A549 (cell line): ENCODE measurements around the gene GFM1. TPM values are rescaled to one million over a fixed set of nuclear protein-coding genes. Genes with fewer than 3 reads are reported as not detected.

Source experiments
- ATAC-seq, 2 experiments: fragments of 200-7000 bp in 1 of 2; fragments of >200 bp in 1 of 2; cut with Nextera tagmentation in 1 of 2; cut with Tn5 transposase in 1 of 2; 3 replicates each; pipeline versions ENCODE4 v1.8.0 to v1.9.1; 2018 to 2020; ENCODE audit warnings: mild to moderate bottlenecking in 1 of 2, moderate library complexity in 1 of 2
- CTCF ChIA-PET: fragments of 300-600 bp; sonication (Branson Sonifier 250); formaldehyde crosslinking; extraction: SDS; loops from one replicate; lab custom pipeline; 2021; ENCODE audit warnings: antibody characterized with exemption, inconsistent platforms; lab: Yijun Ruan, JAX
- POLR2A ChIA-PET: fragments of 350-600 bp; formaldehyde crosslinking; extraction: SDS; loops from one replicate; lab custom pipeline; 2021; ENCODE audit warnings: antibody characterized with exemption, inconsistent platforms; lab: Yijun Ruan, JAX
- DNase-seq, 2 experiments: peaks; one replicate each; pipeline versions ENCODE4 v3.0.0 to v3.0.0-alpha.2; 2011 to 2016; ENCODE audit warnings: low read depth in 1 of 2, low spot score in 1 of 2
- FAIRE-seq: peaks from 2 replicates; lab custom pipeline; 2011; peaks lifted over from hg19 to GRCh38; lab: Jason Lieb, UNC
- H3K27ac ChIP-seq, 2 experiments: fragments of >200 bp; sonication (Bioruptor Twin); formaldehyde crosslinking; 3 replicates each; pipeline ENCODE4 v1.5.1; 2016 to 2017
- H3K4me1 ChIP-seq: fragments of >200 bp; sonication (Bioruptor Twin); formaldehyde crosslinking; 3 replicates; pipeline ENCODE4 v1.6.1; 2016
- H3K4me2 ChIP-seq: fragments of >200 bp; sonication (Bioruptor Twin); formaldehyde crosslinking; 3 replicates; pipeline ENCODE4 v1.6.1; 2016
- H3K4me3 ChIP-seq: fragments of >200 bp; sonication (Bioruptor Twin); formaldehyde crosslinking; 3 replicates; pipeline ENCODE4 v1.5.1; 2016
- H3K9me3 ChIP-seq: fragments of >200 bp; sonication (Bioruptor Twin); formaldehyde crosslinking; 3 replicates; pipeline ENCODE4 v1.6.1; 2016
- CBX2 ChIP-seq: fragments of 200-600 bp; sonication (generic); IDR thresholded peaks from 2 replicates; pipeline ENCODE4 v1.6.1; 2016; ENCODE audit warnings: low read depth, mild to moderate bottlenecking, borderline replicate concordance
- CBX8 ChIP-seq: fragments of 200-600 bp; sonication (generic); IDR thresholded peaks from 2 replicates; pipeline ENCODE4 v1.6.1; 2016
- CEBPB ChIP-seq, 2 experiments: fragments of >200 bp in 1 of 2; sonication (Bioruptor Twin) in 1 of 2; formaldehyde crosslinking in 1 of 2; IDR thresholded peaks; 2 replicates each; pipeline ENCODE4 v1.6.1; 2012 to 2016
- EHMT2 ChIP-seq: fragments of 200-600 bp; sonication (generic); IDR thresholded peaks from 2 replicates; pipeline ENCODE4 v1.6.1; 2016; ENCODE audit warnings: antibody characterized with exemption, low read depth, mild to moderate bottlenecking, moderate library complexity
- FOSL2 ChIP-seq, 2 experiments: fragments of 450-650 bp in 1 of 2; fragments of >200 bp in 1 of 2; sonication (Bioruptor Twin) in 1 of 2; formaldehyde crosslinking; IDR thresholded peaks; 2 replicates each; pipeline versions ENCODE4 v1.5.0 to v1.6.1; 2016 to 2020; ENCODE audit warnings: mild to moderate bottlenecking in 1 of 2, moderate library complexity in 1 of 2
- GATA3 ChIP-seq: IDR thresholded peaks from 2 replicates; pipeline ENCODE4 v1.6.1; 2012; ENCODE audit warnings: borderline replicate concordance
- HOXA7 ChIP-seq: fragments of 250-450 bp; sonication (Bioruptor Pico); IDR thresholded peaks from 2 replicates; pipeline ENCODE4 v1.5.0; 2020; ENCODE audit warnings: mild to moderate bottlenecking, moderate library complexity
- JUN ChIP-seq, 2 experiments: fragments of >200 bp; sonication (Bioruptor Twin); formaldehyde crosslinking; IDR thresholded peaks; 2 replicates in 1 of 2; 3 replicates in 1 of 2; pipeline ENCODE4 v1.6.1; 2016 to 2017
- JUNB ChIP-seq: fragments of >200 bp; sonication (Bioruptor Twin); formaldehyde crosslinking; IDR thresholded peaks from 2 replicates; pipeline ENCODE4 v1.6.1; 2016
- MAFK ChIP-seq: fragments of 450-650 bp; IDR thresholded peaks from 2 replicates; pipeline ENCODE4 v1.6.1; 2014; ENCODE audit not compliant: partially characterized antibody
- MAZ ChIP-seq: fragments of 150-350 bp; IDR thresholded peaks from 2 replicates; pipeline ENCODE4 v1.6.1; 2014; ENCODE audit warnings: antibody characterized with exemption, low read depth, low read length, borderline replicate concordance
- MYC ChIP-seq: IDR thresholded peaks from 2 replicates; pipeline ENCODE4 v1.6.1; 2012; ENCODE audit warnings: mild to moderate bottlenecking, inconsistent platforms, low read length, improper control_type of control experiment, borderline replicate concordance
- NFE2L2 ChIP-seq: fragments of 150-350 bp; conservative IDR thresholded peaks from 2 replicates; pipeline ENCODE4 v1.6.1; 2014; ENCODE audit warnings: low read length
- NPAS2 ChIP-seq: fragments of 250-450 bp; sonication (Bioruptor Pico); IDR thresholded peaks from 2 replicates; pipeline ENCODE4 v1.8.0; 2022; ENCODE audit warnings: mild to moderate bottlenecking, moderate library complexity, borderline replicate concordance
- POLR2A ChIP-seq: IDR thresholded peaks from 2 replicates; pipeline ENCODE4 v1.6.1; 2012; ENCODE audit warnings: mild to moderate bottlenecking, low read length
- RCOR1 ChIP-seq: fragments of 150-350 bp; IDR thresholded peaks from 2 replicates; pipeline ENCODE4 v1.6.1; 2014; ENCODE audit warnings: antibody characterized with exemption, low read length, low read depth
- SREBF2 ChIP-seq: fragments of 450-650 bp; IDR thresholded peaks from 2 replicates; pipeline ENCODE4 v1.6.1; 2014; ENCODE audit warnings: mild to moderate bottlenecking, moderate library complexity
- TFCP2L1 ChIP-seq: fragments of 250-450 bp; sonication (Bioruptor Pico); IDR thresholded peaks from 2 replicates; pipeline ENCODE4 v1.5.0; 2021; ENCODE audit warnings: mild to moderate bottlenecking
- TP53 ChIP-seq: fragments of 250-450 bp; sonication (Bioruptor Pico); IDR thresholded peaks from 2 replicates; pipeline ENCODE4 v1.5.0; 2021; ENCODE audit warnings: mild to moderate bottlenecking, moderate library complexity
- ZFP36 ChIP-seq: fragments of 450-650 bp; IDR thresholded peaks from 2 replicates; pipeline ENCODE4 v1.6.1; 2014; ENCODE audit warnings: borderline replicate concordance; ENCODE audit not compliant: partially characterized antibody
- ZNF302 ChIP-seq: fragments of 250-450 bp; sonication (Bioruptor Pico); IDR thresholded peaks from 2 replicates; pipeline ENCODE4 v1.9.0; 2021; ENCODE audit warnings: inconsistent platforms, mild to moderate bottlenecking, moderate library complexity
- WGBS: methylation state at CpG from one replicate; pipeline ENCODE4 v1.1.6; 2017; ENCODE audit errors: missing lambda C conversion rate; 5-methylcytosine and 5-hydroxymethylcytosine counted together
- polyA plus RNA-seq, 4 experiments: library from polyadenylated mRNA; depleted of rRNA in 3 of 4; stranded (reverse); fragments of >200 nt; fragmentation: RNase III in 1 of 4; extraction: RNeasy Plus Mini Kit Qiagen cat#74134 plus additional on column Dnase treatment in 1 of 4; gene quantifications; 2 replicates in 3 of 4; 3 replicates in 1 of 4; pipeline ENCODE4 v1.2.3, GENCODE V29; 2011 to 2017
- TF ChIP-seq, protein P1 (sequence below): IDR thresholded peaks from 2 replicates; pipeline ENCODE4 v1.6.1; 2012
- TF ChIP-seq, protein P2 (sequence below): fragments of 200-600 bp; sonication (generic); IDR thresholded peaks from 2 replicates; pipeline ENCODE4 v1.6.1; 2016; ENCODE audit warnings: antibody characterized with exemption, mild to moderate bottlenecking, moderate library complexity
- TF ChIP-seq, protein P3 (sequence below): fragments of >200 bp; sonication (Bioruptor Twin); formaldehyde crosslinking; IDR thresholded peaks from 3 replicates; pipeline ENCODE4 v1.6.1; 2016

The GFM1 gene
- polyA plus RNA-seq, 2 of the 4 experiments (the other 2 are of a cell fraction), result 48.8 to 71.4 TPM

DNA sequence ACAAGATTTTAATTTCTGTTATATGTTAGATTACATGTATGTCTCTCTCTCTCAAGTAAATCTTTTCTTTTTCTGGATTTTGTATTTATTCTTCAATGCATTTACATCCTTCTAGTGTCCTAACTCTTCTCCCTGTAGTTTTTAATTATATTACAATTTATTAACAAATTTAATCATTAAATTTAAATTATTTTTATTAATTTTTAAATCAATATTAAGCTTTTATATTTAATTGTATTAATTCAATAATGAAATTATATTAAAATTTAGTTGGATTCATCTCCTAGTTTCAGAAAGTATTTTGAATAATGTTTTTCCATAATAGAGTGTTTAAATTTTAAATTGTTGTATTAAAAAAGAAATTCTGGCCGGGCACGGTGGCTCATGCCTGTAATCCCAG is 43.5 kb upstream of the GFM1 start:
- POLR2A ChIA-PET, result no interaction called here
- TF ChIP-seq CBX8 (no peak), GATA3 (no peak)
- TF ChIP-seq, all 56 proteins: peak for 0
- no peak for DNase-seq
- WGBS, result 80% methylated on average over 2 of the region's 2 CpGs
- CTCF ChIA-PET, result no interaction called here
- H3K27ac ChIP-seq, result no peak overlapping the region
- H3K4me2 ChIP-seq, result no peak overlapping the region
- H3K4me3 ChIP-seq, result no peak overlapping the region
- ATAC-seq, result no peak
- no peak for FAIRE-seq
- H3K9me3 ChIP-seq, result no peaks in the 10 kb centered on the region
- H3K4me1 ChIP-seq, result no peaks in the 10 kb centered on the region

DNA sequence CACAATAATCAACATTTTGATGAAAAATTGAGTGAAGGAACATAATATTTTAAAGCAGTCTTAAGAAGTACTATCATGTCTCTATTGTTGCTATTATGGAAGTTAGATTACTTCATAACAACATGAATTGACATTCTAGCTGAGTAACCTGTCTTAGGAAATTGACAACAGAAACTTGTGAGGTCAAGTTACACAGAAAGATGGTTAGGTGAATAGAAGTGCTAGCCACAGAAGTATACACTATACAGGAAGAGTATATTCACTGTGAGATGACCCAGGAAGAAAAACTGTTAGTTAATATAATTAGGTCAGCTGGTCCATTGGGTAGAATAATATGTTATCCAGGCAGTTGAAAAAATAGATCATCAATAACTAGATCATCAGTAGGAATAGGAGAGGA is 42.1 kb upstream of the GFM1 start:
- DNase-seq (no peak), ATAC-seq (no peak), FAIRE-seq (no peak)
- Histone ChIP-seq H3K4me2 (no peak overlapping the region), H3K4me3 (no peak overlapping the region)
- CTCF ChIA-PET, result interaction anchor here (0.7 kb wide), 1 partner anchor 42 kb away, joined by 3 read pairs; no protein-coding TSS in a partner anchor
- TF ChIP-seq CBX2 (no peak), ZFP36 (no peak), MYC (no peak), FOSL2 (IDR thresholded peaks at IDR 0.05) (no peak), FOSL2 (CRISPR knock-in tag; IDR thresholded peaks at IDR 0.05) (no peak), TFCP2L1 (no peak), NPAS2 (CRISPR knock-in tag) (no peak), ZNF302 (no peak), MAFK (no peak), HOXA7 (CRISPR knock-in tag) (no peak), CEBPB (IDR thresholded peaks at IDR 0.05) (no peak), MAZ (no peak)
- TF ChIP-seq, all 56 proteins: peak for 0
- Histone ChIP-seq H3K9me3 (no peaks in the 10 kb centered on the region), H3K27ac (no peak overlapping the region), H3K4me1 (no peaks in the 10 kb centered on the region)
- POLR2A ChIA-PET, result no interaction called here

DNA sequence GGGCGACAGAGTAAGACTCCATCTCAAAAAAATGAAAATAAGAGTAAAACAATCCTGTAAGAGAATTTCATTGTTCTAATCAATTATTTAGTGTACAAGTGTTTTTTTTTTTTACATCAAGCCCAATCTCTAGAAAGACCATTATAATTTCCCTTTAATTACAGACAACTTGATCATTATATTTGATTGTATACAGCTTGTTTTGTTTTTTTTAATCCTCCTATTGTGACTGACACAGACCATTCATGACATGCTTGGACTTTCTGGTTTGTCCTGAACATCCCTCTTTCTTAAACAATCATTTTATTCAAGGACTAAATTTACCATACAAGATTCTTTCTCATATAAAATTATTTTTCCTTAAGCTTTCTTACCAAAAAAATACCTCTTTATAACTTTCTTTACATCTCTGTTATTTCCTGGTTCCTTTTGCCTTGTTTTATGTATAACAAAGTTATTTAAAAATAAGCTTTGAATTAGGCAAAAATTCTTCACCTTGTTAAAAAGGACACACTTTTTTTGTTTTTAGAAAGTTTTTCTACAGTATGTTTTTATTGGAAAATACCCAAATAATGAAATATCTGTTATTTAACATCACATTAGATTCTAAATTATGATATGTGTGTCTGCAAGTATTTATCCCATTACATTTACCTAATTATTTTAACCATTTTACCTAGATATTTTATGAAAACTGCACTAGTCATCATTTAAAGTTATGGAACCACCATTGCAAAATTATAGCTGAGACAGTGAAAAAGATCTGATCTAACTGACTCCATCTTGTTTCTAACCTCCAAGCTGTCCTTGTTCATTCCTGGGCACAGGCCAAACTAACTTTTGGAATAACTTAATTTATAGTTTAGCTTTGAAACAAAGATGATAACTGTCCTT is 26.1 kb upstream of the GFM1 start:
- no peak for FAIRE-seq
- POLR2A ChIA-PET, result no interaction called here

DNA sequence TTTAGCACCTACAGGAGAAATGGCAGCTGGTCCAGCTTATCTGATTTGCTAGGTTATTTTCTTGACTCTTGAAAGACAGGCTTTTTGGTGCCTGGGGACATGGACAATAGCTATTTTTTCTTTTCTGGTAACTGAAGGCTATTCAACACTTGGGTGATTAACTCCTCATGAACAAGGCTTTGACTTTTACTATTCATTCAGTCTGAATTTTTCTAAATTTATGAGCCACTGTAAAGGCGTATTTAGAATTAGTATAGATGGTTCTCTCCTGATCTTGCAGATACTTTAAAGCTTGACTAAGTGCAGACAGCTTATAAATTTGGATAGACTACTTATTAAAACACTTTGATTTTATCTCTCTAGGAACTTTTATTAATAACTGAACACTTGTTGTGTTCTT is 18.4 kb upstream of the GFM1 start:
- FAIRE-seq, result no peak
- ATAC-seq, result no peak
- TF ChIP-seq TP53 (CRISPR knock-in tag) (no peak), ZNF302 (no peak), JUN (IDR thresholded peaks at IDR 0.05) (no peak), TFCP2L1 (no peak), CEBPB (IDR thresholded peaks at IDR 0.05) (no peak), HOXA7 (CRISPR knock-in tag) (no peak), JUNB (no peak), NFE2L2 (no peak), SREBF2 (no peak), FOSL2 (IDR thresholded peaks at IDR 0.05) (no peak), FOSL2 (CRISPR knock-in tag; IDR thresholded peaks at IDR 0.05) (no peak), EHMT2 (no peak), RCOR1 (no peak)
- TF ChIP-seq, protein P1, sequence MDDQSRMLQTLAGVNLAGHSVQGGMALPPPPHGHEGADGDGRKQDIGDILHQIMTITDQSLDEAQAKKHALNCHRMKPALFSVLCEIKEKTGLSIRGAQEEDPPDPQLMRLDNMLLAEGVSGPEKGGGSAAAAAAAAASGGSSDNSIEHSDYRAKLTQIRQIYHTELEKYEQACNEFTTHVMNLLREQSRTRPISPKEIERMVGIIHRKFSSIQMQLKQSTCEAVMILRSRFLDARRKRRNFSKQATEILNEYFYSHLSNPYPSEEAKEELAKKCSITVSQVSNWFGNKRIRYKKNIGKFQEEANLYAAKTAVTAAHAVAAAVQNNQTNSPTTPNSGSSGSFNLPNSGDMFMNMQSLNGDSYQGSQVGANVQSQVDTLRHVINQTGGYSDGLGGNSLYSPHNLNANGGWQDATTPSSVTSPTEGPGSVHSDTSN, result no peak
- TF ChIP-seq, protein P2, sequence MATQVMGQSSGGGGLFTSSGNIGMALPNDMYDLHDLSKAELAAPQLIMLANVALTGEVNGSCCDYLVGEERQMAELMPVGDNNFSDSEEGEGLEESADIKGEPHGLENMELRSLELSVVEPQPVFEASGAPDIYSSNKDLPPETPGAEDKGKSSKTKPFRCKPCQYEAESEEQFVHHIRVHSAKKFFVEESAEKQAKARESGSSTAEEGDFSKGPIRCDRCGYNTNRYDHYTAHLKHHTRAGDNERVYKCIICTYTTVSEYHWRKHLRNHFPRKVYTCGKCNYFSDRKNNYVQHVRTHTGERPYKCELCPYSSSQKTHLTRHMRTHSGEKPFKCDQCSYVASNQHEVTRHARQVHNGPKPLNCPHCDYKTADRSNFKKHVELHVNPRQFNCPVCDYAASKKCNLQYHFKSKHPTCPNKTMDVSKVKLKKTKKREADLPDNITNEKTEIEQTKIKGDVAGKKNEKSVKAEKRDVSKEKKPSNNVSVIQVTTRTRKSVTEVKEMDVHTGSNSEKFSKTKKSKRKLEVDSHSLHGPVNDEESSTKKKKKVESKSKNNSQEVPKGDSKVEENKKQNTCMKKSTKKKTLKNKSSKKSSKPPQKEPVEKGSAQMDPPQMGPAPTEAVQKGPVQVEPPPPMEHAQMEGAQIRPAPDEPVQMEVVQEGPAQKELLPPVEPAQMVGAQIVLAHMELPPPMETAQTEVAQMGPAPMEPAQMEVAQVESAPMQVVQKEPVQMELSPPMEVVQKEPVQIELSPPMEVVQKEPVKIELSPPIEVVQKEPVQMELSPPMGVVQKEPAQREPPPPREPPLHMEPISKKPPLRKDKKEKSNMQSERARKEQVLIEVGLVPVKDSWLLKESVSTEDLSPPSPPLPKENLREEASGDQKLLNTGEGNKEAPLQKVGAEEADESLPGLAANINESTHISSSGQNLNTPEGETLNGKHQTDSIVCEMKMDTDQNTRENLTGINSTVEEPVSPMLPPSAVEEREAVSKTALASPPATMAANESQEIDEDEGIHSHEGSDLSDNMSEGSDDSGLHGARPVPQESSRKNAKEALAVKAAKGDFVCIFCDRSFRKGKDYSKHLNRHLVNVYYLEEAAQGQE, result no peak
- TF ChIP-seq, protein P3, sequence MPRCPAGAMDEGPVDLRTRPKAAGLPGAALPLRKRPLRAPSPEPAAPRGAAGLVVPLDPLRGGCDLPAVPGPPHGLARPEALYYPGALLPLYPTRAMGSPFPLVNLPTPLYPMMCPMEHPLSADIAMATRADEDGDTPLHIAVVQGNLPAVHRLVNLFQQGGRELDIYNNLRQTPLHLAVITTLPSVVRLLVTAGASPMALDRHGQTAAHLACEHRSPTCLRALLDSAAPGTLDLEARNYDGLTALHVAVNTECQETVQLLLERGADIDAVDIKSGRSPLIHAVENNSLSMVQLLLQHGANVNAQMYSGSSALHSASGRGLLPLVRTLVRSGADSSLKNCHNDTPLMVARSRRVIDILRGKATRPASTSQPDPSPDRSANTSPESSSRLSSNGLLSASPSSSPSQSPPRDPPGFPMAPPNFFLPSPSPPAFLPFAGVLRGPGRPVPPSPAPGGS, result no peak

More for the DNA sequence above, 26.1 kb upstream of the GFM1 start:
- Histone ChIP-seq H3K4me2 (no peak overlapping the region), H3K27ac (no peak overlapping the region), H3K9me3 (peaks cover 21% of the 10 kb centered on the region), H3K4me1 (no peaks in the 10 kb centered on the region), H3K4me3 (no peak overlapping the region)
- DNase-seq (no peak), ATAC-seq (no peak)
- TF ChIP-seq MAFK (peak; percentile 47), ZFP36 (peak; percentile 88), POLR2A (no peak)
- 7% methylated on average over 1 of the region's 1 CpG for WGBS
- CTCF ChIA-PET, result interaction anchor here (0.6 to 2.2 kb wide), 2 partner anchors 26 to 1122 kb away, joined by 3 to 12 read pairs; partner anchors contain the start of gene GFM1

More for the DNA sequence above, 18.4 kb upstream of the GFM1 start:
- CTCF ChIA-PET, result interaction anchor here (1.0 kb wide), 1 partner anchor 18 kb away, joined by 3 read pairs; the partner anchor contains the start of gene GFM1
- WGBS, result 2% methylated on average over 1 of the region's 1 CpG
- POLR2A ChIA-PET, result no interaction called here
- DNase-seq, result no peak
- Histone ChIP-seq H3K4me1 (no peaks in the 10 kb centered on the region), H3K4me2 (no peak overlapping the region), H3K27ac (no peak overlapping the region), H3K4me3 (no peak overlapping the region), H3K9me3 (no peaks in the 10 kb centered on the region)
